NCI-H2196 (cell line): Measurements from ENCODE around the gene LZTS2.

Source experiments
- DNase-seq: peaks from one replicate; lab custom pipeline; 2025; ENCODE audit not compliant: unreplicated experiment; lab: John Stamatoyannopoulos, UW

Gene LZTS2

DNA sequence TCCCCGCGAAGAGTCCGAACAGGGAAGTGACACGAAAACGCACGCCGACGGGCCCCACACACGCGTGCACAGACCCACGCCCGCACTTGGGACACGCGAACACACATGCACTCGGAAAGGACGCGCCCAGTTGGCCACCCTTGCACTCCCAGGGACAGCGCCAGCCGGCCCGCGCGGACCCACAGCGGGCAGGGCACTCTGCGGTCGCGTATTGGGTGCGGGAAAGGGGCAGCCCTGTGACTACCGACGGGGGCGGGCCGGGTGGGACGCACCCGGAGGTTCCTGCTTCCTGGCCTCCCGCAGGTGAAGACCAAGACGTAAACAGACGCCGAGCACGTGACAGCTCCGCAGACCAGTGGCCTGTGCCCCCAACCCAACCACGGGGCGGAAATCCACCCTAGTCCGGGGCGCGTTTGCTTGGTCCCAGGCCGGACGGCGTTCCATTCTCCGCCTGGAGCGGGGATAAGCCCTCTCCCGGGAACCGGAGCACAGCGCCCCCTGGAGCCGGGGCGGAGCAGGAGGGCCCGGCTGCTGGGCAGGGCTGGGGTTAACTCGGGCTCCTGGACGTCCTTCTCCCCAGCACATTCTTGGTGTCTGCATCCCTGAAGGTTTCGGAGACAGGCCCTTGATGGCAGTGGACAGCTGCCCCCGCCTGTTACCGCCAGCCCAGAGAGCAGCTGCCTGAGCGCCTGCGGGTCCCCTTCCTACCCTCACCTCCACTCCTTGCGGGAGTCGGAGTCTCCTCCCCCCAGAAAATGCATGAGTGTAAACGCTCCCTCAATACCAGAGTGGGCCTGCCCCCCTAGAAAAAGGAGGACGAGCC, 2.0 kb upstream of the LZTS2 start:
- peak; percentile 76 for DNase-seq

GRCh38 chr10:100998183-100998990, 1.2 kb upstream of the LZTS2 start:
- peak; percentile 79 for DNase-seq

DNA sequence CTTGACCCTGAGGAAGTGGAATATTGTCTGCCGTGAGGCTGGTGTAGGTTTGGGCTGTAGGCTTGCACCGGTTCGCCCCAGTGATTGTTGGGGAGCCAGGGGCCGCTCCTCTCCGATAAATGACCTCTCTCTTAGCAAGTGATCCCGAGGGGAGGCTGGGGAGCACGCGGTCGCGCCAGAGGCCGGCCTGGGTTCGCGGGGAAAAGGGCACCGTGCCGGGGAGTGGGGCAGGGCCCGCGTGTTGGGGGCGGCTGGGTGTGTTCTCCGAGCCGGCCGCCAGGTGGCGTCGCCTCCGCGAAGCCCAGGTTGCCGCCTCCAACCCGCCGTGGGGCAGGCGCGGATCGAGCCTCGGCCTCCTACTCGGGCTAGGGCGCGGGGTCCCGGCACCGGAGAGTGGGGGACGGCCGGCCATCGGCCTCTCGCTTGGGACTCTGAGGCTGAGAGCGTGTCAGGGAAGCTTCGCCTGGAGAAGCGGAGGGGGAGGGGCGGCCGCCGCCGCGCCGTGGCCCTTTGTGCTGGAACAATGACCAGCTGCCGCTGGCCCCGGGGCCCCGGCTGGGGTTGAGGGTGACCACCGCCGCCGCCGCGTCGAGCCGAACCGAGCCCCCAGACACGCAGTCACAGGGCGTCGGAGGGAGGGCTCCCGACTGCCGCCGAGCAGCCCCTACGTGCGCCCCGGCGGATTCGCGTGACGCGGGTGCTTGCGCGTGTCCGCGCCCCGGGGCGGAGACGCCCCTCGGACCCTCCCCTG, 442 bp upstream of the LZTS2 start:
- peak; percentile 59 for DNase-seq

GRCh38 chr10:101000127-101000914, 713 bp downstream of the LZTS2 start:
- DNase-seq: no peak

DNA sequence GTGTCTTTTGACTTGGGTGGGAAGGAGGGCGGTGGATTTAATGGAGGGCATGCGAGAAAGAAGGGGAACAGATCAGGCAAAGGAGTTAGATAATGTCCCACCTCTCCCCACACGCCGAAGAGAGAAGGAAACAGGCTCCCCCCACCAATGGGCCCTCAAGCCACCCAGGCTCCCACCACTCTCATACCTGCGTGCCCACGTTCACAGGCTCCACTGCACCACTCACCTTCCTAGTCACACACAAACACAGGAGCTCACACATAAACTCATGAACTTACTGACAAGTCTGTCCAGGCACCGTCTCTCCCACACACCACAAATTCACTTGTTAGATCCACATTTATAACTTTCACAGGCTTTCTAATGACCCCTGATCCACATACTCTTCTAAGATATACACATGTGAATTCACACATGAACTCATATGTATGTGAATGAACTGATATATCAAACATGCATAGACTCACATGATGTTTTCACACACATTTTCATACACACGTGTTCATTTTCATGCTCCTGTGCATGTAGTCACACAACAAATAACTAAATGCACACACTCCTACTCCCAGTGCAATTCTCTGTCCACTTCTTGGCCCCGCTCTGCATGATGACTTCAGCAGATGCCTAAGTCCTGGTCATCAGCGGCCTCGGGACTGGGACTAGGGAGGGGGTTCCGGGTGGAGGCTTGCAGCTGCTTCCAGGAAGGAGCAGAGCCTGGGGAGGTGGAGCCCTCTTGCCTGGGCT, 1.5 kb downstream of the LZTS2 start:
- DNase-seq: no peak

- no peak for DNase-seq
These were observed 2.0 kb downstream of the LZTS2 start for GRCh38 chr10:101001659-101002035.

DNA sequence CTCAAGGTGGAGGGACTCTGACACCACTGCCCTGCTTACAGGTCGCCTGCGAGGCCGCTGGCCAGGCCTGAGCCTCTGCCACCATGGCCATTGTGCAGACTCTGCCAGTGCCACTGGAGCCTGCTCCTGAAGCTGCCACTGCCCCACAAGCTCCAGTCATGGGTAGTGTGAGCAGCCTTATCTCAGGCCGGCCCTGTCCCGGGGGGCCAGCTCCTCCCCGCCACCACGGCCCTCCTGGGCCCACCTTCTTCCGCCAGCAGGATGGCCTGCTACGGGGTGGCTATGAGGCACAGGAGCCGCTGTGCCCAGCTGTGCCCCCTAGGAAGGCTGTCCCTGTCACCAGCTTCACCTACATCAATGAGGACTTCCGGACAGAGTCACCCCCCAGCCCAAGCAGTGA, 2.8 kb downstream of the LZTS2 start:
- no peak for DNase-seq

DNA sequence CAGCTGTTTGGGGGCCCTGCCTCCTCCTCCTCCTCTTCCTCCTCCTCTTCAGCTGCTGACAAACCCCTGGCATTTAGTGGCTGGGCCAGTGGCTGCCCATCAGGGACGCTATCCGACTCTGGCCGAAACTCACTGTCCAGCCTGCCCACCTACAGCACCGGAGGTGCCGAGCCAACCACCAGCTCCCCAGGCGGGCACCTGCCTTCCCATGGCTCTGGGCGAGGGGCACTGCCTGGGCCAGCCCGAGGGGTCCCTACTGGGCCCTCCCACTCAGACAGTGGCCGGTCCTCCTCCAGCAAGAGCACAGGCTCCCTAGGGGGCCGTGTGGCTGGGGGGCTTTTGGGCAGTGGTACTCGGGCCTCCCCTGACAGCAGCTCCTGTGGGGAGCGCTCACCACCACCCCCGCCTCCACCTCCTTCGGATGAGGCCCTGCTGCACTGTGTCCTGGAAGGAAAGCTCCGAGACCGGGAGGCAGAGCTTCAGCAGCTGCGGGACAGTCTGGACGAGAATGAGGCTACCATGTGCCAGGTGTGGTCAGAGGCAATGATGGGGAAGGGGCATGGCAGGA, 4.1 kb downstream of the LZTS2 start:
- DNase-seq: no peak

DNA sequence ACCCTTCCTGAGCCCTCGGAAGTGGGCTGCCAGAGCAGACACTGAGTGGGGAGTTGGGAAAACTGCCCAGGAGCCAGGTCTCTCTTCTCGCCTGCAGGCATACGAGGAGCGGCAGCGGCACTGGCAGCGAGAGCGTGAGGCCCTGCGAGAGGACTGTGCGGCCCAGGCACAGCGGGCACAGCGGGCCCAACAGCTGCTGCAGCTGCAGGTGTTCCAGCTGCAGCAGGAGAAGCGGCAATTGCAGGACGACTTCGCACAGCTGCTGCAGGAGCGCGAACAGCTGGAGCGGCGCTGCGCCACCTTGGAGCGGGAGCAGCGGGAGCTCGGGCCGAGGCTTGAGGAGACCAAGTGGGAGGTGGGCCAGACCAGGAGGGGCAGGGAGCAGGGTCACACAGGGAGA, 5.8 kb downstream of the LZTS2 start:
- no peak for DNase-seq

DNA sequence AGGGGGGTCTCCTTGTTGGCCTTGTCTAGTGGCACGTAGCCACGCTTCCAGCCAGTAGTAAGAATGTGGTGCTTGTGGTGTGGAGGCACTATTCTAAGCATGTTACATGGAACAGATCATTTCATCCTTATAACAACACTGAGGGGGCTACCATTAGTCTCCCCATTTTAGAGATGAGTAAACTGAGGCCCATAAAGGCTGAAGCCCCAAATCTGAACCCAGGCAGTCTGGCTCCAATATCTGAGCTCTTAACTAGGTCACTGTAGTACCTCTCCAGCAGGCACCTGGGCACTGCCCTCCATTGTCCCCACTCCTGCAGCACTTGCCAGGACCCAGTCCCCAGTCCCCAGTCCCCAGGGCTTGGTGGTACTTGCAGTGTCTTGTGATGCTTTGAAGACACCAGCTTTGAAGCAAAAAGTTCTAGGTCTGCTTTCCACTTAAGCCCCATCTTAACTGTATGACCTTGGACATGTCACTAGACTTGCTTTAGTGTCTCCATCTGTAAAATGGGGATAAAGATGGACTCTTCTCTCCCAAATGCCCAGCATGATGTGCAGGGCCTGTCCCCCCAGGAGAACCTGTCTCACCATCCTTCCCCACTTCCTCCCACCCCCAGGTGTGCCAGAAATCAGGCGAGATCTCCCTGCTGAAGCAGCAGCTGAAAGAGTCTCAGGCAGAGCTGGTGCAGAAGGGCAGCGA, 6.4 kb downstream of the LZTS2 start:
- no peak for DNase-seq

GRCh38 chr10:101006593-101007098, 7.0 kb downstream of the LZTS2 start:
- DNase-seq: no peak

DNA sequence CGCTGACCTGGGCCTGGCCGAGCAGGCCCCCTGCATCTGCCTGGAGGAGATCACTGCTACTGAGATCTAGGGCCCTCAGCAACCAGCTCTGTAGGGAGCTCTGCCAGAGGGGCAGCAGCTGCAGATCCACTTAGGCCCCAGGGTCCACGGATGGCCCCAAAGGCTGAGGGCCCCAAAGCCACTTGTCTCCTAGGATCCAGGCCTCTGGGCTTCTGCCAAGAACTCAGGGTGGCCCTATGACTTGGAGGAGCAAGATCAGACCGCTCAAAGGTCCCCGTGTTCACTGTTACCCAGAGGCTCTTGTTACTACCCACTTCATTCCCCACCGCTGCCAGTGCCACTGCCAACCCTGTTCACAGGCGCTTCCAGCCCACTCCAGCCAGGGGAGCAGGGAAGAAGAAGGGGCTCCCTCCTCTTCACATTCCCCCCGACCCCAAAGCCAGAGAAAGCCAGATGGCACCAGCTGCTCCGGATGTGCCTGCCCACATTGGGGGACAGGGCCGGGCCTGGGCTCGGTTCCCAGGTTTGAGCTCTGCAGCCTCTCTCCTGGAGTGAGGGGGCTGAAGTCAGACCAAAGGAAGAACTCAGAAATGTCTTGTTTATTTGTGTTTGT, 7.6 kb downstream of the LZTS2 start:
- no peak for DNase-seq

DNA sequence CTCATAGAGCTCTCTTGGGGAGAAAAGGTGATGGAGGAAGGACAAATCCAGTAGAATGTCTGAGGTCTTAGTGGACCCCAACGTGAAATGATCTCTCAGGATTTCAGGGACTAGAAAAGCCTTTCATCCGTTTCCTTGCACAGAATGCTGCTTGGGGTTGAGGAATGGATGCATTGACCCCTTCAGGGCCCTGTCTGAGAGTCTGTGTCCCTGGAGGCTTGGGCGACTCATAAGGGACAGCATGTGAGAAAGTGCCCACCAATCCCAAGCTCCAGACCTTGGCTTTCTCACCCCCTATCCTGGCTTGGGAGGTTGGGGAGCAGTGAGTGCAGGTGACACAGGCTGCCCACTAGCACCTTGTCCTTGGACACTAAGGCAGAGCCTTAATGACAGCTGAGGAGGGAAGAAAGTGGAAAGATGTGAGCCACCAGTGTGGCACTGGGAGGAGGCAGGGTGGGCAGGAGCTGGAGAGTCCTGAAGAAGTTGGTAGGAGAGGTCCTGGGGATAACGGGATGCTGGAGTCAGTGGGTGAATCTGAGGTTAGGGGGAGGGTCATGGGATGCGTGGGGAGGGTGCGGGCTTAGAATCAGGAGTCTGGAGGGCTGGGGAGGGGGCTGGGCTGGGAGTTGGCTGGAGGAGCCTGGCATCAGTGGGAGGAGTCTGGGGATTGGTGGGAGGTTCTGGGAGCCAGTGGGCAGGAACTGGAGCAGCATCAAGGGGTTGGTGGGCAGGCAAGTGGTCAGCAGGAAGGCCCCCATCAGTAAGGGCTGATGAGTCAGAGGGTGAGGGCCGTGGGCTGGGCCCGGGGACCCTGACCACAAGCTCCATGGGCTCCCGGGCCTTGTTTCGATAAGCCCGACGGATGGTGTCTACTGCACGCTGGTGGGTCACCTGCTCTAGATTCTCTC, 8.6 kb downstream of the LZTS2 start:
- no peak for DNase-seq

DNA sequence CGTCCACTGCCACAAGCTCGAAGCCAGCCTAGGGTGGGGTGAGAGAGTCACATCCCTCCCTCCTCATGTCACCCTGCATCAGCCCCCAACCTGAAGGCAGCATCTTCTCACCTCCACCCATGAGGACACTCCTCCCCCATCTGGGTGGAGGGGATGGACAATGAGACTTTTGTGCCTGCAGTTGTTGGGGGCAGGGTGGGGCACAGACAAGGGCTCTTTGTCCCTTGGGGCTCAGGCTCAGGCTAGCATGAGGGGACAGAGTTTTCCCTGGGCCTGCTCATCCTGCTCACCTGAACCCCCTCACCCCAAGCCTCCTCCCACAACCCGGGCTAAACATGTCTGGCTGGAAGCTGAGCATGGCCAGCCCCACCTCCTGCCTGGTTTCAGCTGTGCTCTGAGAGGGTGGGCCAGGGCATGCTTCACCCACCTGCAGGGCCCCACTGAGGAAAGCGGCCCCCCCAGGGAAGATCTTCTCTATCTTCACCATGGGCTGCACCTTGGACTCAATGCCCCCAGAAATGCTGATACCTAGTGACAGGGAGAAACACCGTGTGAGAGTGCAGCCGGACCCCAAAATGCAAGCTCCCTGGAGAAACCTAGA, 9.3 kb downstream of the LZTS2 start:
- no peak for DNase-seq

DNA sequence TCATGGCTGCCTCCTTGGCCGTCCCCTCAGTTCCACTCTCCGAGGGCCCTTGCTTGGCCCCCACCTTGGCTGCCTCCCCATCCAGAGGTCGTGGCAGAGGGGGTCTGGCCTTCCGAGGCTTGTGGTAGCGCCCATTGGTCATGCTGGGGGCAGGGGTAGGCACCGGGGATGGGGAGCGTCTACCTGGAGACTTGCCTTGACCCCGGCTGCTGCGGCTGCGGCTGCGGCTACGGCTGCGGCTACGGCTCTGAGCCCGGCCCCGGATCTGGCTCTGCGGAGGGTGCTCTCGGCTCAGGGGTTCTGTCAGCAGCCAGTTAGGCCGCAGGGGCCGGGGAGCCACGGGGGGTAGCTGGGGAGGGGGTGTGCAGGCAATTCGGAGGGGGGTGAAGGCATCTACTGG, 10.7 kb downstream of the LZTS2 start:
- no peak for DNase-seq

DNA sequence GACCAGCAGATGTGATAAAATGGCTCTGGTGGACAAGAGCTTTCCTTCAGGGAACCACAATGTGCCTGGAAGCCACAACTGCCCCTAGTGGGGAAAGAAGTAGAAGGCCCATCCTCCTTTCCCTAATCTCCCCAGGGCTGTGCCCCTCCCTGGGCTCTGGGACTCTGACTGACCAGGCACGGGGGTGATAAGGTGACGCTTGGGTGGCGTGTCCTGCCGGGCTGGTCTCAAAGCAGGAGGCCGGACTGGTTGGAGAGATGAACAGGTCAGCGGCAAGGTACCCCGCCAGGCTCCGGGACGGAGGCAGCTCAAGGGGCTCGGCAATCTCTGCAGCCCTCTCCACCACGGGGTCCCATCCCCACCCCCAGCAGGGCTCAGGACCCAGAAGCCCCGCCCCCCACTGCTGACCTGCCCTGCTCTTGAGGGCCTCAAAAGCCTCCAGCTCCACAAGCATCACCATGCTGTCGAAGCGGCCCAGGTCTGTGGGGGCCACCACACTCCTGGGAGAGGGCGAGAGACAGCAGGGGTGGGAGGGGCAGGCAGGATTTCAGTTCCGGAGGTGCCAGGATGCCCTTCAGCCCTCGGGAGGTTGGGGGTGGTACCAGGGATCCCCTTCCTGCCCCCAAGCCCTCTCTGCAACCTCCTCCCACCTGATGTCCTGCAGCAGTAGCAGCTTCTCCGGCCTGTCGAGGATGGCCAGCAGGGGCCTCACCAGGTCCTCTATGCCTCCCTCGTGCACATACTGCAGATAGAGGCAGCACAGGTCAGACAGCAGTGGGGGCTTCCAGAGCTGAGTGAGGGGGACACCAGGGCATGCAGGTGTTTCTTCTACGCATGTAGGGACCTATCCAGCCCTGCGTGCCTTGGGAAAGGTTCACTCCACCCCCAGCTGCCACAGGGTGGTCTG, 12.2 kb downstream of the LZTS2 start:
- DNase-seq: no peak
